ENCODE measurements around the gene PEX5.

PEX5 gene

GRCh38 chr12:7160183-7160582 lies 29.3 kb upstream of the PEX5 start:
- H3K4me3 ChIP-seq (ENCODE audit: low read depth, low read length), result no peak overlapping the region
- TF ChIP-seq CTCF (IDR thresholded peaks at IDR 0.05; ENCODE audit: borderline replicate concordance, insufficient read depth, low read depth, low read length), result no peak

GRCh38 chr12:7161327-7161726 lies 28.2 kb upstream of the PEX5 start:
- H3K4me3 ChIP-seq (ENCODE audit: low read depth, low read length), result no peak overlapping the region
- TF ChIP-seq CTCF (IDR thresholded peaks at IDR 0.05; ENCODE audit: borderline replicate concordance, insufficient read depth, low read depth, low read length), result no peak

- TF ChIP-seq CTCF (IDR thresholded peaks at IDR 0.05; ENCODE audit: borderline replicate concordance, insufficient read depth, low read depth, low read length), result no peak
- H3K4me3 ChIP-seq (ENCODE audit: low read depth, low read length), result no peak overlapping the region
Measured at GRCh38 chr12:7161811-7162210, 27.7 kb upstream of the PEX5 start.

GRCh38 chr12:7162691-7163114 lies 26.8 kb upstream of the PEX5 start:
- H3K4me3 ChIP-seq (ENCODE audit: low read depth, low read length), result no peak overlapping the region
- peak; percentile 54; the same call in 1 of the 2 replicates for TF ChIP-seq CTCF (IDR thresholded peaks at IDR 0.05; ENCODE audit: borderline replicate concordance, insufficient read depth, low read depth, low read length)

- no peak overlapping the region for H3K4me3 ChIP-seq (ENCODE audit: low read depth, low read length)
- no peak for TF ChIP-seq CTCF (IDR thresholded peaks at IDR 0.05; ENCODE audit: borderline replicate concordance, insufficient read depth, low read depth, low read length)
Measured at GRCh38 chr12:7169951-7170350, 19.5 kb upstream of the PEX5 start.

- no peak for TF ChIP-seq CTCF (IDR thresholded peaks at IDR 0.05; ENCODE audit: borderline replicate concordance, insufficient read depth, low read depth, low read length)
- no peak overlapping the region for H3K4me3 ChIP-seq (ENCODE audit: low read depth, low read length)
Measured at GRCh38 chr12:7171854-7172253, 17.6 kb upstream of the PEX5 start.

GRCh38 chr12:7175493-7175892 lies 14.0 kb upstream of the PEX5 start:
- no peak for TF ChIP-seq CTCF (IDR thresholded peaks at IDR 0.05; ENCODE audit: borderline replicate concordance, insufficient read depth, low read depth, low read length)
- H3K4me3 ChIP-seq (ENCODE audit: low read depth, low read length), result no peak overlapping the region

All from GM12875 (cell line).